ENCODE data around the gene MBOAT1.

DNA sequence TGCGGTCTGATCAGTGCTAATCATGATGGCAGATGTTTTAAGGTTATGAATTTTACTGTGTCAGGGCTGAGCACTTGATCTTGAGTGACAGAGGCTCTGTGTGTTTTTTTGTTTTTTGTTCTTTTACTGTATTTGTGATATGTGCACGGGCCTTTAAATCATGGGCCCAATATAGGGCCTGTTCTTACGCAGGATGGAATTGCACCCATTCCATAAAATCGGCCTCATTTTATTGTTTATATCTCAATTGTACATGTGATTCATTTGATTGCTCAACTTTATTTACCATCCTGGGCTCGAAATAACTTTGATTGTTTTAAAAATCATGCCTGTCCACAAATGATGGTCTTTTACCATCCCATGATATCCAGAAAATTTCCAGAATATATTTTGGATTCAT, 39.3 kb upstream of the MBOAT1 start:
- no peak for TF ChIP-seq CTCF (conservative IDR thresholded peaks at IDR 0.05; ENCODE audit: low read depth, low read length)
- TF ChIP-seq EZH2 (IDR thresholded peaks at IDR 0.05; ENCODE audit: borderline replicate concordance, low read depth, low read length, poor library complexity, severe bottlenecking), result no peak

Data from A673 (cell line).